HepG2 (cell line): Measurements from ENCODE around the gene EIF5. TPM values are rescaled to one million over a fixed set of nuclear protein-coding genes. Genes with fewer than 3 reads are reported as not detected.

Experiments used
- AHDC1 ChIP-seq: sonication (generic); formaldehyde crosslinking; IDR thresholded peaks from 2 replicates; pipeline ENCODE4 v1.5.1; 2020; ENCODE audit warnings: mild to moderate bottlenecking, missing genetic modification reagents, borderline replicate concordance
- HHEX ChIP-seq: IDR thresholded peaks from 2 replicates; pipeline ENCODE4 v1.6.1; 2016; ENCODE audit warnings: control low read depth
- HNRNPL ChIP-seq: fragments of 200-400 bp; formaldehyde crosslinking; IDR thresholded peaks from 2 replicates; pipeline ENCODE4 v1.6.1; 2017; ENCODE audit warnings: mild to moderate bottlenecking, low read depth, low read length
- HOXD1 ChIP-seq: sonication (generic); formaldehyde crosslinking; IDR thresholded peaks from 2 replicates; pipeline ENCODE4 v1.5.0; 2020; ENCODE audit warnings: missing genetic modification reagents
- KDM6A ChIP-seq: IDR thresholded peaks from 2 replicates; pipeline ENCODE4 v1.6.1; 2016; ENCODE audit warnings: low read depth
- KLF12 ChIP-seq: sonication (generic); formaldehyde crosslinking; IDR thresholded peaks from 2 replicates; pipeline ENCODE4 v1.4.0; 2020; ENCODE audit warnings: missing genetic modification reagents, borderline replicate concordance
- MTA1 ChIP-seq: sonication (generic); formaldehyde crosslinking; IDR thresholded peaks from 2 replicates; pipeline ENCODE4 v1.4.0; 2020; ENCODE audit warnings: missing genetic modification reagents, mild to moderate bottlenecking, borderline replicate concordance
- SOX5 ChIP-seq: IDR thresholded peaks from 2 replicates; pipeline ENCODE4 v1.6.1; 2016; ENCODE audit warnings: borderline replicate concordance
- SRSF1 ChIP-seq: fragments of 200-400 bp; formaldehyde crosslinking; optimal IDR thresholded peaks from 2 replicates; pipeline ENCODE3; 2017; ENCODE audit warnings: mild to moderate bottlenecking, low read depth, low read length, moderate library complexity
- TBL1XR1 ChIP-seq: fragments of 150-350 bp; IDR thresholded peaks from 2 replicates; pipeline ENCODE4 v1.6.1; 2014; ENCODE audit warnings: borderline replicate concordance, low read length; ENCODE audit not compliant: partially characterized antibody
- TFDP2 ChIP-seq: sonication (generic); formaldehyde crosslinking; IDR thresholded peaks from 2 replicates; pipeline ENCODE4 v1.4.0; 2020; ENCODE audit warnings: missing genetic modification reagents
- TFE3 ChIP-seq: IDR thresholded peaks from 2 replicates; pipeline ENCODE4 v1.6.1; 2016
- WIZ ChIP-seq: sonication (generic); formaldehyde crosslinking; IDR thresholded peaks from 2 replicates; pipeline ENCODE4 v1.5.1; 2020; ENCODE audit warnings: mild to moderate bottlenecking, missing genetic modification reagents
- ZFP36L2 ChIP-seq: sonication (generic); formaldehyde crosslinking; IDR thresholded peaks from 2 replicates; pipeline ENCODE4 v1.4.0; 2020; ENCODE audit warnings: missing genetic modification reagents
- ZNF225 ChIP-seq: sonication (generic); formaldehyde crosslinking; IDR thresholded peaks from 2 replicates; pipeline ENCODE4 v1.4.0; 2020; ENCODE audit warnings: mild to moderate bottlenecking, missing genetic modification reagents
- ZNF546 ChIP-seq: sonication (generic); formaldehyde crosslinking; conservative IDR thresholded peaks from 2 replicates; pipeline ENCODE4 v1.8.1; 2023; ENCODE audit warnings: mild to moderate bottlenecking, missing genetic modification reagents
- ZNF616 ChIP-seq: sonication (generic); formaldehyde crosslinking; IDR thresholded peaks from 2 replicates; pipeline ENCODE4 v1.5.0; 2020; ENCODE audit warnings: low read depth, mild to moderate bottlenecking, missing genetic modification reagents
- ZNF782 ChIP-seq: sonication (generic); formaldehyde crosslinking; IDR thresholded peaks from 2 replicates; pipeline ENCODE4 v1.4.0; 2020; ENCODE audit warnings: missing genetic modification reagents, mild to moderate bottlenecking, borderline replicate concordance
- polyA plus RNA-seq, 8 experiments: library from polyadenylated mRNA; depleted of rRNA in 3 of 8; stranded (reverse) in 7 of 8; unstranded in 1 of 8; fragments of >200 nt; fragmentation: Illumina TruSeq in 4 of 8; extraction: Trizol in 4 of 8; gene quantifications; 2 replicates each; pipeline versions ENCODE4 v1.2.1 to v1.2.3, GENCODE V29; 2011 to 2016; ENCODE audit warnings: low read depth in 4 of 8, missing spikeins in 1 of 8, mixed read lengths in 1 of 8; ENCODE audit not compliant: insufficient read depth in 1 of 8
- total RNA-seq, 5 experiments: library from RNA; depleted of rRNA; stranded (reverse); fragments of >200 nt; fragmentation: Illumina TruSeq; extraction: Trizol; gene quantifications; 2 replicates each; pipeline ENCODE4 v1.2.3, GENCODE V29; 2016; ENCODE audit warnings: low read depth in 1 of 5
- TF ChIP-seq, protein P1 (sequence below), 2 experiments: fragments of 450-650 bp in 1 of 2; sonication (generic) in 1 of 2; formaldehyde crosslinking; IDR thresholded peaks; 2 replicates each; pipeline versions ENCODE4 v1.5.0 to v1.8.0; 2020 to 2022; ENCODE audit warnings: mild to moderate bottlenecking in 1 of 2, missing genetic modification reagents in 1 of 2

The EIF5 gene
- total and polyA plus RNA-seq, 2 of the 13 experiments (the other 11 are each of a cell fraction or from before 2014, with no cell fraction given), result 189 to 281 TPM

DNA sequence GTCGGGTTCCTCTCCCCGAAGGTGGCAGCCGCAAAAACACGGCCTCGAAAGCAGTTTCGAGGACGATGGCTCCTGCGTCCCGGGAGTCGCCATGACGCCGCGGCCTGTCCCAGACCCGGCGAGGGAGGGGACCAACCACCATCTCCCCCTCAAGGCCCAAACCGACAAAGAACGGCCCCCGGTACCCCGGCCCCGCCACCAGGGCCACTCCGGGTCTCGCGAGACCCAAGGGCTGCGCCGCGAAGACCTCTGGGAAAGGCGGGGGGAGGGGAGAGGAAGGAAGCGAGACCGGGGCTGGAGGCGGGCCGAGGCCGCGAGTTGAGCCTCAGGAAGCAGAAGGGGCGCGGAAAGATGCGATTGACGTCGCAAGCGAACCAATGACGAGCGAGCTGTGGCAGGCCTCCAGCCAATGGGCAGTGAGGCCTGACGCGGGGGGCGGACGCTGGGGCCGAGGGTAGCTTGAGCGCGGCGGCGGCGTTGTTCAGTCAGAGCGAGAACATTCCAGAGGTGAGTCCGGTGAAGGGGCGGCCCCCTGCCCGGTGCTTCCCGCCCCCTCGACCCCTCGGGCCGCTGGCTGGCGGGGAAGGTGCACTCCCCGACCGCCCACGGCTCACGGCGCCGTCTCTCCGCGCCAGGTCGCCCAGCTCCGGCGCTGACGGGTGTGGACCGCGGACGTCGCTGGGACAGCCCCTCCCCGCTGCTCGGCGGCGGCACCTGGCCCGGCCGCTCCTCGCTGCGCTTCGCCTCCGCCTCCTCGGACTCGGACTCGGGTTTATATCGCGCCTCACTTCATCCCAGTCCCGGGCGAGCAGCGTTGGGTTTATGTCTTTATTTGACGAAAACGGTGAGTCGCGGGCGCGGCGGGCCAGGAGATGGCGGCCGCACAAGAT, at the start of gene EIF5 (continued):
- TF ChIP-seq ZNF225 (CRISPR knock-in tag) (no peak; the same call in 1 of the 2 replicates), ZFP36L2 (CRISPR knock-in tag) (0 out of 2 replicates have a peak, but pooled peaks have one; percentile 57), TFE3 (no peak), TBL1XR1 (peak; percentile 50), WIZ (CRISPR knock-in tag) (no peak), HOXD1 (CRISPR knock-in tag) (no peak), MTA1 (no peak), HNRNPL (0 out of 2 replicates have a peak, but pooled peaks have one; percentile 47), ZNF616 (CRISPR knock-in tag) (0 out of 2 replicates have a peak, but pooled peaks have one; percentile 29), ZNF546 (CRISPR knock-in tag) (no peak), SRSF1 (no peak), HHEX (CRISPR knock-in tag) (no peak), KDM6A (CRISPR knock-in tag) (no peak), ZNF782 (CRISPR knock-in tag) (no peak), TFDP2 (CRISPR knock-in tag) (peak; percentile 71), KLF12 (CRISPR knock-in tag) (peak; percentile 8; the same call in 1 of the 2 replicates), SOX5 (CRISPR knock-in tag) (peak; percentile 11; the same call in 1 of the 2 replicates), AHDC1 (CRISPR knock-in tag) (peak; percentile 68)
- TF ChIP-seq, protein P1, sequence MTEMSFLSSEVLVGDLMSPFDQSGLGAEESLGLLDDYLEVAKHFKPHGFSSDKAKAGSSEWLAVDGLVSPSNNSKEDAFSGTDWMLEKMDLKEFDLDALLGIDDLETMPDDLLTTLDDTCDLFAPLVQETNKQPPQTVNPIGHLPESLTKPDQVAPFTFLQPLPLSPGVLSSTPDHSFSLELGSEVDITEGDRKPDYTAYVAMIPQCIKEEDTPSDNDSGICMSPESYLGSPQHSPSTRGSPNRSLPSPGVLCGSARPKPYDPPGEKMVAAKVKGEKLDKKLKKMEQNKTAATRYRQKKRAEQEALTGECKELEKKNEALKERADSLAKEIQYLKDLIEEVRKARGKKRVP (CRISPR knock-in tag; IDR thresholded peaks at IDR 0.05), result peak; percentile 9 to 12; a peak in 1 of 4 replicates
